Kidney (tissue), 14 donors: Measurements from ENCODE around the gene SLC66A1. TPM values are rescaled to one million over a fixed set of nuclear protein-coding genes. Genes with fewer than 3 reads are reported as not detected.
A peak's percentile ranks its signal among the peaks of the same experiment; 100 is the strongest.

Source experiments
- DNase-seq, 5 donors: peaks; one replicate each; pipeline ENCODE4 v3.0.0-alpha.2; 2013 to 2020
- FAIRE-seq: peaks from 2 replicates; lab custom pipeline; 2012; peaks lifted over from hg19 to GRCh38; lab: Jason Lieb, UNC
- H3K27ac ChIP-seq, 2 donors: one replicate each; pipeline ENCODE4 v1.7.0; 2013; ENCODE audit warnings: low read depth in 2 of 2, low read length in 2 of 2, inconsistent platforms in 1 of 2
- H3K27me3 ChIP-seq: one replicate; pipeline ENCODE4 v1.7.1; 2013; ENCODE audit warnings: low read length, inconsistent platforms; ENCODE audit not compliant: control insufficient read depth, insufficient read depth
- H3K36me3 ChIP-seq, 3 donors: one replicate each; pipeline versions ENCODE4 v1.7.0 to v1.7.1; 2013; ENCODE audit warnings: low read length in 3 of 3, control low read depth in 1 of 3, inconsistent platforms in 1 of 3; ENCODE audit not compliant: insufficient read depth in 3 of 3, control insufficient read depth in 2 of 3
- H3K4me1 ChIP-seq, 3 donors: one replicate each; pipeline versions ENCODE4 v1.7.0 to v1.7.1; 2013; ENCODE audit warnings: low read length in 3 of 3, inconsistent platforms in 1 of 3, low read depth in 1 of 3; ENCODE audit not compliant: control insufficient read depth in 2 of 3, insufficient read depth in 2 of 3
- H3K4me3 ChIP-seq, 3 donors: one replicate each; pipeline versions ENCODE4 v1.7.0 to v1.8.1; 2013; ENCODE audit warnings: low read length in 3 of 3, control low read depth in 1 of 3, inconsistent platforms in 1 of 3
- H3K9ac ChIP-seq, 3 donors: one replicate each; pipeline versions ENCODE4 v1.7.0 to v1.7.1; 2013; ENCODE audit warnings: low read length in 3 of 3, control low read depth in 1 of 3, inconsistent platforms in 1 of 3
- H3K9me3 ChIP-seq, 3 donors: one replicate each; pipeline versions ENCODE4 v1.7.0 to v1.7.1; 2013; ENCODE audit warnings: low read length in 3 of 3, control low read depth in 1 of 3, inconsistent platforms in 1 of 3; ENCODE audit not compliant: control insufficient read depth in 2 of 3, insufficient read depth in 1 of 3
- CTCF ChIP-seq: IDR thresholded peaks from 3 replicates; pipeline ENCODE4 v1.5.1; 2012; ENCODE audit warnings: mild to moderate bottlenecking, moderate library complexity, borderline replicate concordance; ENCODE audit not compliant: insufficient read depth; ENCODE audit errors: extremely low read depth
- intact Hi-C: fragments of 100-400 bp; cut with DNase I; formaldehyde crosslinking; loops from one replicate; pipeline ENCODE4 v1.11.1; 2022
- polyA plus RNA-seq: library from polyadenylated mRNA; stranded (reverse); fragments of 350-450 nt; fragmentation: Illumina TruSeq; extraction: RNeasy Lipid Tissue Mini Kit (QIAGEN cat#74804); gene quantifications from one replicate; pipeline ENCODE4 v1.2.3, GENCODE V29; 2014; ENCODE audit warnings: low read depth, low replicate concordance; ENCODE audit not compliant: insufficient read depth
- total RNA-seq: library from RNA; stranded (reverse); fragmentation: NEBNext Ultra II Directional; extraction: Animal tissue kit (Norgen Biotek cat#: 25700); gene quantifications from one replicate; pipeline ENCODE4 v1.2.1, GENCODE V29; 2021
- donor health status: control.
- donor health status: control.
- donor health status: control.
- donor health status: control.
- donor health status: control.
- donor health status: DM: yes; HTN: yes; CAD: no.
- donor health status: Normal renal cell carcinoma (clear cell type).

Gene SLC66A1
- total and polyA plus RNA-seq, 2 donors from 2014 or later: 12.2 to 14.7 TPM

DNA sequence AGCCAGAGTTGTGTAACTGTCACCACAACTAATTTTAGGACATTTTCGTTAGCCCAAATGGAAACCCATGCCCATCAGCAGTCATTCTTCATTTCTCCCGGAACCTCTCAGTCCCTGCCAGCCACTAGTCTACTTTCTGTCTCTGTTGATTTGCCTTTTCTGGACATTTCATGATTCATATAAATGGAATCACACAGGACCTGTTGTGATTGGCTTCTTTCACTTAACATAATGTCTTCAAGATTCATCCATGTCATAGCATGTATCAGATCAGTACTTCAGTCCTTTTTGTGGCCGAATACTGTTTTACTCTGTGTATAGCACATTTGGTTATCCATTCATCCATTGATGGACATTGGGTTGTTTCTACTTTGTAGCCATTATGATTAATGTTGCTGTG, 7.1 kb downstream of the SLC66A1 start:
- DNase-seq (no peak), FAIRE-seq (no peak)
- H3K4me3 ChIP-seq: no peak overlapping the region
- peaks cover 0 to 5% (median 3%) of the 10 kb centered on the region in 3 donors for H3K36me3 ChIP-seq
- no peak overlapping the region for H3K9ac ChIP-seq
- intact Hi-C loops: no loop called here
- H3K27ac ChIP-seq: no peak overlapping the region
- peaks cover 0 to 5% (median 0%) of the 10 kb centered on the region in 3 donors for H3K4me1 ChIP-seq
- no peak for TF ChIP-seq CTCF
- H3K27me3 ChIP-seq: no peaks in the 10 kb centered on the region
- H3K9me3 ChIP-seq: no peaks in the 10 kb centered on the region

- FAIRE-seq: no peak
- Histone ChIP-seq H3K36me3 (peaks cover 3 to 15% (median 6%) of the 10 kb centered on the region in 3 donors), H3K4me3 (no peak overlapping the region)
Measured at GRCh38 chr1:19321071-19321470, 8.9 kb downstream of the SLC66A1 start.

DNA sequence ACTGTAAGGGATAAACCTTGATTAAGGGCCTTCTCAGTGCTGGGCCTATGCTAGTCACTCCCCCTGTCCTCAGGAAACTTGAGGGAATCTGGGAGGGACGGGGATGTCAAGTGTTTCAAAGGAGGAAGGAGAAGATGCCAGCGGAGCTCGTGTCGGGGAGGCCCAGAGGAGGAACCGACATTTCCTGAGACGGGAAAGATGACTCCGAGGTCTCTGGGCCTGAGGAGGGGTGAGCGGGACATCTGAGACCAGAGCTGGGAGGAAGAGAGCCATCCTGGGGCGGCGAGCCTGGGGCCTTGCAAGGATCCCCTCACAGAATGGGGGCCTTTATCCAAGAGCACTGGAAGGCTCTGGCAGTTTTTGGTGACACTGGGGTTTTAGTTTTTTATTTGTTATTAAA, 10.4 kb downstream of the SLC66A1 start:
- no peaks in the 10 kb centered on the region for H3K27me3 ChIP-seq
- H3K9me3 ChIP-seq: no peaks in the 10 kb centered on the region
- no peak for TF ChIP-seq CTCF
- peak in 1 of 5 donors; percentile 56 for DNase-seq
- H3K4me1 ChIP-seq: no peaks in the 10 kb centered on the region
- peaks cover 3 to 21% (median 6%) of the 10 kb centered on the region in 3 donors for H3K36me3 ChIP-seq
- H3K27ac ChIP-seq: no peak overlapping the region
- H3K9ac ChIP-seq: no peak overlapping the region
- FAIRE-seq: no peak
- intact Hi-C loops: no loop called here
- H3K4me3 ChIP-seq: no peak overlapping the region

More at GRCh38 chr1:19321071-19321470, 8.9 kb downstream of the SLC66A1 start:
- intact Hi-C loops: no loop called here
- Histone ChIP-seq H3K9ac (no peak overlapping the region), H3K9me3 (no peaks in the 10 kb centered on the region), H3K27me3 (no peaks in the 10 kb centered on the region), H3K4me1 (no peaks in the 10 kb centered on the region), H3K27ac (no peak overlapping the region)
- no peak for TF ChIP-seq CTCF
- DNase-seq: no peak
